ENCODE measurements around the gene HOXA1. TPM values are rescaled to one million over a fixed set of nuclear protein-coding genes. Genes with fewer than 3 reads are reported as not detected.
A peak's percentile ranks its signal among the peaks of the same experiment; 100 is the strongest.

The HOXA1 gene
- not detected for total RNA-seq
- long read RNA-seq = 0 reads

GRCh38 chr7:27095897-27096767 is at the start of gene HOXA1:
HOXA1 (minus strand) TSS chr7:27096000; CDS start chr7:27095912, 88 bp downstream.
- DNase-seq (ENCODE audit: missing footprints) = peak; percentile 82
- ATAC-seq = peak; percentile 62
- intact Hi-C loops (cut with DNase I) = no loop called here

DNA sequence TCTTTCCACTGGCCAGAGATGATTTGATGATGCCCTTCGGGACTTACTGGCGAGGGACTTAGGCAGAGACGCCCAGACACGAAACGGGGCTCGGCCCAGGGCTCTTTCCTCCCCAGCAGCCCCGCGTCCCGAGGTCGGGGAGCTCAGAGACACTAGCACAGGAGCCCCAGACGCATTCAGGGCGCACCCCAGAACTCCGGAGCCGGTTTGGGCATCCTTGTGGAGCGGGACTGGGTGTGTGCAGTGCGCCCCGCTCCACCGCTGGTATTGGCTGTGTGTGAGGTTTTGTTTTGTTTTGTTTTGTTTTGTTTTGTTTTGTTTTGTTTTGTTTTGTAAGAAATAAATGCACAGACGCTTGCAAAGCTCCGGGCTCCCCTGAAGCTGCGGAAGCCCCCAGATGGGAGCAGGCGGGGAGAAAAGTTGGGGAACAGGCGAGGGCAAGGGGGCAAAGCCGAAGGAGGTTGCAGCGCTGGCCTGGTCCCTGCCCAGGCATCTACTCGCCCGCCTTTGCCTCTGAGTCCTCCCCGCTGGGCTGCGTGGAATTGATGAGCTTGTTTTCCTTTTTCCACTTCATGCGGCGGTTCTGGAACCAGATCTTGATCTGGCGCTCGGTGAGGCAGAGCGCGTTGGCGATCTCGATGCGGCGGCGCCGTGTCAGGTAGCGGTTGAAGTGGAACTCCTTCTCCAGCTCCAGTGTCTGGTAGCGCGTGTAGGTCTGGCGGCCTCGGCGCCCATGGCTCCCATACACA is 49.5 kb upstream of the HOXA1 start:
- DNase-seq (ENCODE audit: missing footprints) = no peak
- intact Hi-C loops (cut with DNase I) = no loop called here
- ATAC-seq = no peak

DNA sequence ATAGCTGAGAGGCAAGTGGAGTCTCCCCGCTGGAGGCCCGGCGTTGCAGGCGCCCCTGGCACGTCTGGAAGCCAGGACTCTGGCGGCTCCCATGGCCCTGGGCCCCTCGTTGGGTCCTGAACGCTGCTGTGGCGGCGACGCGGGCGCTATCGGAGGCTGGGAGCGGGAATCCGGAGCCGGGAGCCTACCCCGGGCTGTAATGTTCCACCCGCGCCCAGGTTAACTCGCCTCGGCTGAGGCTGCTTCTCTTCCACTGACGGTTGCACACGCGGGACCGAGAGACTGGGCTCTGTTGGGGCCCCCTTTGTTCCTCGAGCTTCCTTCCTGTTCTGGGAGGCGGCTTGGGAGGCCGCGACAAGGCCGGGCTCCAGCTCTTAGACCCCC is 49.0 kb upstream of the HOXA1 start:
- no peak for DNase-seq (ENCODE audit: missing footprints)
- ATAC-seq = no peak
- intact Hi-C loops (cut with DNase I) = no loop called here

- DNase-seq (ENCODE audit: missing footprints) (no peak), ATAC-seq (no peak)
- intact Hi-C loops (cut with DNase I) = no loop called here
These were observed 48.4 kb upstream of the HOXA1 start for GRCh38 chr7:27143950-27144780.

DNA sequence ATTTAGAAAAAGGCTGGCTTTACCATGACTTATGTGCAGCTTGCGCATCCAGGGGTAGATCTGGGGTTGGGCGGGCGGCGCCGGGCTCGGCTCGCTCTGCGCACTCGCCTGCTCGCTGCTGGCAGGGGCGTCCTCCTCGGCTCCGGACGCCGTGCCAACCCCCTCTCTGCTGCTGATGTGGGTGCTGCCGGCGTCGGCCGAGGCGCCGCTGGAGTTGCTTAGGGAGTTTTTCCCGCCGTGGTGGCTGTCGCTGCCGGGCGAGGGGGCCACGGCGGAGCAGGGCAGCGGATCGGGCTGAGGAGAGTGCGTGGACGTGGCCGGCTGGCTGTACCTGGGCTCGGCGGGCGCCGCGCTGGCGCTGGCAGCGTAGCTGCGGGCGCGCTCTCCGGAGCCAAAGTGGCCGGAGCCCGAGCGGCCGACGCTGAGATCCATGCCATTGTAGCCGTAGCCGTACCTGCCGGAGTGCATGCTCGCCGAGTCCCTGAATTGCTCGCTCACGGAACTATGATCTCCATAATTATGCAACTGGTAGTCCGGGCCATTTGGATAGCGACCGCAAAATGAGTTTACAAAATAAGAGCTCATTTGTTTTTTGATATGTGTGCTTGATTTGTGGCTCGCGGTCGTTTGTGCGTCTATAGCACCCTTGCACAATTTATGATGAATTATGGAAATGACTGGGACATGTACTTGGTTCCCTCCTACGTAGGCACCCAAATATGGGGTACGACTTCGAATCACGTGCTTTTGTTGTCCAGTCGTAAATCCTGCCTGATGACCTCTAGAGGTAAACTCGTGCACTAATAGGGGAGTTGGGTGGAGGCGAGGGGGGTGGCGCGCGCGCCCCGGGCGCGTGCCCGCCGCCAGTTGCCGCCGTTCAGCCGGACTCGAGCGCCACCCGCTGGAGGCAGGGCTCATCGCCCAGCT is 47.5 kb upstream of the HOXA1 start, which contains the start of gene HOXA5:
Gene HOXA5 (minus strand): TSS at position 659 of the 927 bp plus-strand sequence. CDS start 74 bp downstream, at position 585.
- ATAC-seq (no peak), DNase-seq (ENCODE audit: missing footprints) (no peak)
- intact Hi-C loops (cut with DNase I) = no loop called here

GRCh38 chr7:27142580-27143022 is 46.8 kb upstream of the HOXA1 start:
- intact Hi-C loops (cut with DNase I) = no loop called here
- no peak for ATAC-seq

DNA sequence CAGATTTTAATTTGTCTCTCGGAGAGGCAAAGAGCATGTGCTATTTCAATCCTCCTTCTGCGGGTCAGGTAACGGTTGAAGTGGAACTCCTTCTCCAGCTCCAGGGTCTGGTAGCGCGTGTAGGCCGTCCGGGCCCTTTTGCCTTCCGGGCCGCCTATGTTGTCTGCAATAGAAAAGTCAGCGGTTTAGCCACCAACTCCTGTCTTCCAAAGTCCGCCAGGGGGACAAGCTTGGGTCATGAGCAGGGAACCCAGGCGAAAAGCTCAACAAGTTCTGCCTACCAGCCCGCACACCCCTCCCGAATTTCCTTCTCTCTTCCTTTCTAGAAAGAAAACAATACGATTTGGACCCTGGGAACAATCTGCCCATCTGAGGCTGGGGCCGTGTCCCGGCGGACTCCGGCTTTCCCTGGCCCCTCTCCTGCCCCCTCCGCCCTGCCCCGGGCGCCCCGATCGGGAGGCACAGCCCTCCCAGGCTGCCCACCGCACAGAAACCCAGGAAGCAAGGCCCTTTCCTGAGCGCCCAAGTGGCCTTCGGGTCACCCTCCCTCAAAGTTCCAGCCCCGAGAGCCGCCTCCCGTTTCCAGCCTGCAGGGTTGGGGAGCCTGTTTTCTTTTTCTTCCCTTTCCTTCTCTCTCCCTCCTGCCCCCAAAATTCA is 46.3 kb upstream of the HOXA1 start:
- no peak for ATAC-seq
- DNase-seq (ENCODE audit: missing footprints) = no peak
- intact Hi-C loops (cut with DNase I) = no loop called here

More at GRCh38 chr7:27142580-27143022, 46.8 kb upstream of the HOXA1 start:
- DNase-seq (ENCODE audit: missing footprints) = no peak

DNA sequence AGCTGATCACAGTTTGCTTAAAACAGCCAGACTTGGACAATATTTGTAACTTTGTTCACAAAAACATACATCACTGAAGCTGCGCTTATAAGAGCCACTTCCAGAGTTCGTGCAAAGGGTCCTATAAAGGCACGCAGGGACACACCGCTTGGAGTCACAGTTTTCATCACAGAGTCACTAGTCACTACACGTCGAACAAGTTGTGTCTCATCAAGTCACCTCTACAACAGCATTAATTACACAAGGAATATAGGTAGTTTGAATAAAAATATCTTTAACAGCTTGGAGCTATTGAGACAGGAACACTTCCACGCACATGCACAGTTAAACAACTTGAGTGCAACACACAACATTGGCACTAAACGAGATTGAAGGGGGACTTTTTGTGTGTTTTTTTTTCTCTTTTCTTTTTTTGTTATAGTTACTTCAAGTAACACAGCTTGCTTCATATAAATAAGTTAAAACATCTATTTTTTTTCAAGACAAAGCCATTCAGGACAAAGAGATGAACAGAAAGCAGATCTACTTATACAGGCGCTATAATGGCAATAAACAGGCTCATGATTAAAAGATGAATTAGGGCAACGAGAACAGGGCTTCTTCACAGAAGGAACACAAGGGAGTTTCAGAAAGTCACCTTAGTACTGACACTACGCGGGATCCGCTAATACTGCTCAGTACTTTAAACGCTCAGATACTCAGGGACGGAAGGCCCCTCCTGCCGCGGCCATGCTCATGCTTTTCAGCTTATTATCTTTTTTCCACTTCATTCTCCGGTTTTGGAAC is 45.5 kb upstream of the HOXA1 start:
- intact Hi-C loops (cut with DNase I) = no loop called here
- ATAC-seq (no peak), DNase-seq (ENCODE audit: missing footprints) (no peak)

GRCh38 chr7:27140126-27140857 is 44.5 kb upstream of the HOXA1 start:
- DNase-seq (ENCODE audit: missing footprints) (no peak), ATAC-seq (no peak)
- intact Hi-C loops (cut with DNase I) = no loop called here

DNA sequence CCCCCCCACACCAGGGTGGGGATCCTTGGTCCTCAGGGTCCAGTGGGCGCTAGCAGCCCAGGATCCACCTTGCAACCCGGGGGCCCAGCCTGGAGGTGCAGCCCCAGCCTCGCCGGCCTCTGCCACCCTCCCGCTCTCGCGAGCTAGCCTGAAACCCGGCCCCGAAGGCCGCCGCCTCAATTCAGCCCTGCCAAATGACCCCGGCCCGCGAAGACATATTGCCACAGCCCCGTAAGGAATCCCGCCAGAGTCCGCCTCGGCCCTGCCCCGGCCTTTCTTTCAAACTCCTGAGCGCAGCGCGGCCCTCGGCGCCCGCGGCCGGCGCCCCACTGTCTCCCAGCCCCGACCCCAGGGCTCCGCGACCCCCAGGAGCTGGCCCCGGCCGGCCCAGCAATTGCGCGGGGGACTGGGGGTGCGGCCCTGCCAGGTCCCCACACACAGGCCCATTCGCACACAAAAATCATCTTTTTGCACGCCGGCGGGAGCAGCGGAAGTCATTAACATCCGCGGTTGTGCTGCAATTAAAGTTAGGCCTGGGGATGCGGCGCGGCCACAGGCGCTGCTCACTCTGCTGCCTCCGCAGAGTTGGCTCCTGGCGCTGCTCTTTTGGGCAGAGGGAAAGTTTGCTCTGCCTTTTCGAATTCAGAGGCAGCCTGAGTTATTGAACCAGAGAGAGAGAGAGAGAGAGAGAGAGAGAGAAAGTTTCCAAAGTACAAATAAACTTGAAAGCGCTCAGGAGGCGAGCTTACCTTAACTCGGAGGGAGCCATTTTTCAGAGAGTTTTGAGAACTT is 43.7 kb upstream of the HOXA1 start:
- intact Hi-C loops (cut with DNase I) = no loop called here
- ATAC-seq = no peak
- DNase-seq (ENCODE audit: missing footprints) = no peak

GRCh38 chr7:27138985-27139333 is 43.2 kb upstream of the HOXA1 start:
- intact Hi-C loops (cut with DNase I) = no loop called here
- ATAC-seq = no peak

DNA sequence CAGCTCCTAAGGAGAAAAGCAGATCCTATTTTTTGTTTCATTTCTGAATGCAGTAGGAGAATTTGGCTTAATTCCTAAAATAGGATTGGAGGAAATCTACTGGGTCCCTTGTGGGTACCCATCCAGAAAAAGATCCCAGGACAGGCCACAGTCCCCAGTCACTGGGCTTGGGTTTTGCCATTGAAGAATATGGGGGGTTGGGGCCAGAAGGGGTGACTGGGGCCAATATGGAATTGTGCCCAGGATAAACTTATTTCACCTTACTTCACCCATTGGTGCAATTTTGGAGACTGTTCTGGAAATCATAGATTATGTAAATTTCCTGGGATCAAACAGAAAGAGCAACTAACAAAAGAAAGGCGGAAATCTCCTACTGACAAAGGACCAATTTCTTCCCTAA is 42.7 kb upstream of the HOXA1 start:
- no peak for DNase-seq (ENCODE audit: missing footprints)
- no peak for ATAC-seq
- intact Hi-C loops (cut with DNase I) = no loop called here

More at GRCh38 chr7:27138985-27139333, 43.2 kb upstream of the HOXA1 start:
- DNase-seq (ENCODE audit: missing footprints) = no peak

- DNase-seq (ENCODE audit: missing footprints) = no peak
- intact Hi-C loops (cut with DNase I) = no loop called here
- ATAC-seq = no peak
These were observed 42.0 kb upstream of the HOXA1 start for GRCh38 chr7:27137640-27138315.

DNA sequence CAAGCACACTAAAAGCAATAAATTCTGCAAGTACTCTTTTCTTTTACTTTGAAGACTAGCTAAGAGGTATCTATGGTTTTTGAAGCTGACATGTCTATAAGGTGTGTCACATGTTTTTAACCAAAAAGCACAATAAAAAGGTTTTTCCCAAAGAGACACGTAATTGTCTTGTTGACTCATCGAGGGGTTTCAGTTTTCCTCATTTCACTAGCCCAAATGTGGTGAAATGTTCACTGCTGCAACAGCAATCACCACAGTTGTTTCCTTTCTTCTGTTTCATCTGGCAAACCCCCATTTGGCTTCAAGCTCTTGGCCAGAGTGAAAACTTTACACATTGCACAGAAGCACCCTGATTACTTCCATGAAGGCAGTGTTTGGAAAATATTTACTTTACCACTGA is 38.6 kb upstream of the HOXA1 start:
- DNase-seq (ENCODE audit: missing footprints) (no peak), ATAC-seq (no peak)
- intact Hi-C loops (cut with DNase I) = no loop called here
